ENCODE results near the gene DYNC1I1. TPM values are rescaled to one million over a fixed set of nuclear protein-coding genes. Genes with fewer than 3 reads are reported as not detected.

The DYNC1I1 gene
- total and polyA plus RNA-seq, 2 of the 13 experiments (the other 11 are each of a cell fraction or from before 2014, with no cell fraction given), result not detected

GRCh38 chr7:96126382-96126781 lies 354.0 kb downstream of the DYNC1I1 start (continued):
- TF ChIP-seq ZZZ3 (CRISPR knock-in tag; IDR thresholded peaks at IDR 0.05; ENCODE audit: borderline replicate concordance) (no peak), ELF1 (CRISPR knock-in tag; IDR thresholded peaks at IDR 0.05) (no peak), HOMEZ (CRISPR knock-in tag; IDR thresholded peaks at IDR 0.05; ENCODE audit: low read depth) (0 out of 2 replicates have a peak, but pooled peaks have one; percentile 14), EP300 (IDR thresholded peaks at IDR 0.05; ENCODE audit: low read depth in 2 of 2, low read length in 2 of 2) (0 out of 4 replicates have a peak, but pooled peaks of 1 of the 2 experiments have one; percentile 13), EP300 (CRISPR knock-in tag; IDR thresholded peaks at IDR 0.05; ENCODE audit: borderline replicate concordance) (no peak), ZSCAN31 (CRISPR knock-in tag; IDR thresholded peaks at IDR 0.05; ENCODE audit: low read depth) (no peak), ATF3 (CRISPR knock-in tag; IDR thresholded peaks at IDR 0.05) (no peak), ARID3A (IDR thresholded peaks at IDR 0.05; ENCODE audit: low read depth, low read length) (no peak), DMAP1 (CRISPR knock-in tag; IDR thresholded peaks at IDR 0.05) (no peak), ZNF777 (CRISPR knock-in tag; IDR thresholded peaks at IDR 0.05) (no peak), ZNF180 (CRISPR knock-in tag; IDR thresholded peaks at IDR 0.05; ENCODE audit: borderline replicate concordance, low read depth) (no peak), TFDP2 (CRISPR knock-in tag; IDR thresholded peaks at IDR 0.05) (0 out of 2 replicates have a peak, but pooled peaks have one; percentile 9), ZNF792 (CRISPR knock-in tag; IDR thresholded peaks at IDR 0.05) (peak; percentile 39; the same call in 1 of the 2 replicates), YEATS2 (CRISPR knock-in tag; IDR thresholded peaks at IDR 0.05; ENCODE audit: borderline replicate concordance) (no peak), DNMT3B (CRISPR knock-in tag; conservative IDR thresholded peaks at IDR 0.05) (no peak), ZNF451 (CRISPR knock-in tag; IDR thresholded peaks at IDR 0.05) (no peak), ZNF460 (CRISPR knock-in tag; IDR thresholded peaks at IDR 0.05; ENCODE audit: borderline replicate concordance) (no peak), ZNF644 (CRISPR knock-in tag; IDR thresholded peaks at IDR 0.05; ENCODE audit: low read depth) (peak; percentile 26; the same call in 1 of the 2 replicates), MIXL1 (CRISPR knock-in tag; IDR thresholded peaks at IDR 0.05) (no peak), ZNF382 (CRISPR knock-in tag; IDR thresholded peaks at IDR 0.05; ENCODE audit: borderline replicate concordance) (no peak), ZNF234 (CRISPR knock-in tag; conservative IDR thresholded peaks at IDR 0.05) (no peak), ZSCAN25 (CRISPR knock-in tag; IDR thresholded peaks at IDR 0.05) (no peak), MLXIP (CRISPR knock-in tag; IDR thresholded peaks at IDR 0.05; ENCODE audit: borderline replicate concordance) (no peak)

Data from HepG2 (cell line).